Measurements from ENCODE around the gene FXR2.

Gene FXR2

DNA sequence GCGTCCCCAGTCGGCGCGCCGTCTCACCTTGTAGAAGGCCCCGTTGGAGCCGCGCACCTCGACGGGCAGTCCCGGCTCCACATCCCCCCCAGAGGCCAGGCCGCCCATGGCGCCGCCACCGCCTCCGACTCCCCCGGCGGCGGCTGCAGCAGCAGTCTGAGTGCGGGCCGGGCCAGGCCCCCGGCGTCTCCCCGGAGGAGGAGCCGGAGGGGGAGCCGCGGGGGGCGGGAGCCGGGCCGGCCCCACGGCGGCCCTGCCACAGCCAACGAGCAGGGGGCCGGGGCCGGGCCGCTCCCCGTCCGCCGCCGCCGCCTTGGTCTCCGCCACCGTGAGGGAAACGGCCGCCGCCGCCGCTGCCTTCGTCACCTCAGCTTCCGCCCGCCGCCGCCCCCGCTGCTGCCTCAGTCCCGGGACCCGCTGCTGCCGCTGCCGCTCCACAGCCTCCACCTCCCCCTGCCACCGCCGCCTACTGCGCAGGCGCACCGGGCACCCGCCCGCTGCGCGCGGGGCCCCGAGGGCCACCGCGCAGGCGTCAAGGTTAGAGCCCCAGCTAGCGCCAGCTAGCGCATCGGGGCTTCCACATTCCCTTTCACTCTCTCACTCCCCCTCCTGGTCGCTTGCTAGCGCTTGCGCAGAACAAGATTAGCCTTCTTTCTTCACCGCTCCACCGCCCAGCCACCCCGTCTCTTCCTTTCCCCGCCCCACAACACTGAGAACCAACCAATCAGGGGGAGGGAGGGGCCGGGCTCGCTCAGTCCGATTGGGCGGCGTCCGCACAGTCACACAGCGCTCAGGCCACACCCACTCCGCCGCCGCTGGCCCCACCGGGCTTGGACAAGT lies at the start of gene FXR2:
Gene FXR2, minus strand, starts transcription at position 473 of the 840 bp plus-strand sequence. Its CDS starts 365 bp downstream, at position 108.
- H3K27me3 ChIP-seq (ENCODE audit: control insufficient read depth, insufficient read depth, low read length): no peaks in the 10 kb centered on the region
- peak within 1 kb of the TSS; percentile 84 for H3K4me3 ChIP-seq (ENCODE audit: low read depth, low read length)
- H3K9ac ChIP-seq (ENCODE audit: low read length): peak within 1 kb of the TSS; percentile 76
- H3K27ac ChIP-seq (ENCODE audit: low read depth, low read length): peak within 1 kb of the TSS; percentile 65; the same call in 1 of the 2 replicates
- H3K9me3 ChIP-seq (ENCODE audit: control insufficient read depth, insufficient read depth, low read depth, low read length): no peaks in the 10 kb centered on the region
- H3K4me1 ChIP-seq (ENCODE audit: control insufficient read depth, insufficient read depth, low read length): peaks cover 15% of the 10 kb centered on the region
- peaks cover 7% of the 10 kb centered on the region for H3K36me3 ChIP-seq (ENCODE audit: control insufficient read depth, insufficient read depth, low read length)

DNA sequence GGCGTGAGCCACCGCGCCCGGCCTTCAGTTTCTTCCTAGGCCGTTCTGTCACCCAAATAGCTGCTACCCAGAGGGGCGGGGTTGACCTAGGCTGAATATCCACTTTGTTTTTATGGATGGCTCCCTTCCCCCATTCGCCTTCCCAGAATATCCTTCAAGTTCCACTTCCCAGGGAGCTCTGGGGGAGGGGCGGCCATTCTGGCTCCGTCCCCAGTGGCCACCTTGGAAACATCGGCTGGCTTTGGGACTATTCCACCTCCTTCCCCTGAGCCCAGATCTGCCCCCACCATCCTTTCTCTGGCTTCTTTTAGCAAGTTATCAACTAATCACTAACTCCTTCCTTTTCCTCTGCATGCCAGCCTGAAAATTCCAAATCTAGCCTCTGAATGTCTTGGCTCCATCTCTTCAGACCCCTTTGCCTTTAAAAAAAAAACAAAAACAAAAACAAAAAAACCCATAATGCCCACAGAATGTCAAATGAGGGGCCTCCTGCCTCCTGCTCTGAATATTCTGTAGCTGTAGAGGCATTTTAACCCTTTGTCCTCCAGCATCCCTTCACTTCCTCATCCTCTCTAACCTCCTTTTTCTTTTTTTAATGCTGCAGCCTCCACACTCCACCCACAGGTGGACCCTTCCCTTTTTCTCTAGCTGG lies 42.4 kb upstream of the FXR2 start:
- Histone ChIP-seq H3K36me3 (ENCODE audit: control insufficient read depth, insufficient read depth, low read length) (no peaks in the 10 kb centered on the region), H3K9me3 (ENCODE audit: control insufficient read depth, insufficient read depth, low read depth, low read length) (no peaks in the 10 kb centered on the region), H3K27ac (ENCODE audit: low read depth, low read length) (no peak overlapping the region), H3K4me1 (ENCODE audit: control insufficient read depth, insufficient read depth, low read length) (peaks cover 25% of the 10 kb centered on the region), H3K27me3 (ENCODE audit: control insufficient read depth, insufficient read depth, low read length) (peaks cover 23% of the 10 kb centered on the region), H3K9ac (ENCODE audit: low read length) (peak overlapping the region; percentile 50), H3K4me3 (ENCODE audit: low read depth, low read length) (peak overlapping the region; percentile 41)

DNA sequence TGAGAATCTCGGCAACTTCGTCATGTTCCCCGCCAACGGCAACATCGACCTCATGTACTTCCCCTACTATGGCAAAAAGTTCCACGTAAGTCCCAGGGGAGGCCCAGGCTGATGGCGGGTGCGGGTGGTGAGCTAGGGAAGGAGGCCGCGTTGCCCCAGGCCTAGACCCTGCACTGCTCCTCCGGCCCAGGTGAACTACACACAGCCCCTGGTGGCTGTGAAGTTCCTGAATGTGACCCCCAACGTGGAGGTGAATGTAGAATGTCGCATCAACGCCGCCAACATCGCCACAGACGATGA lies 40.8 kb upstream of the FXR2 start:
- Histone ChIP-seq H3K4me1 (ENCODE audit: control insufficient read depth, insufficient read depth, low read length) (peaks cover 25% of the 10 kb centered on the region), H3K36me3 (ENCODE audit: control insufficient read depth, insufficient read depth, low read length) (no peaks in the 10 kb centered on the region), H3K9me3 (ENCODE audit: control insufficient read depth, insufficient read depth, low read depth, low read length) (no peaks in the 10 kb centered on the region), H3K27ac (ENCODE audit: low read depth, low read length) (no peak overlapping the region), H3K4me3 (ENCODE audit: low read depth, low read length) (no peak overlapping the region), H3K9ac (ENCODE audit: low read length) (no peak overlapping the region), H3K27me3 (ENCODE audit: control insufficient read depth, insufficient read depth, low read length) (peaks cover 36% of the 10 kb centered on the region)

DNA sequence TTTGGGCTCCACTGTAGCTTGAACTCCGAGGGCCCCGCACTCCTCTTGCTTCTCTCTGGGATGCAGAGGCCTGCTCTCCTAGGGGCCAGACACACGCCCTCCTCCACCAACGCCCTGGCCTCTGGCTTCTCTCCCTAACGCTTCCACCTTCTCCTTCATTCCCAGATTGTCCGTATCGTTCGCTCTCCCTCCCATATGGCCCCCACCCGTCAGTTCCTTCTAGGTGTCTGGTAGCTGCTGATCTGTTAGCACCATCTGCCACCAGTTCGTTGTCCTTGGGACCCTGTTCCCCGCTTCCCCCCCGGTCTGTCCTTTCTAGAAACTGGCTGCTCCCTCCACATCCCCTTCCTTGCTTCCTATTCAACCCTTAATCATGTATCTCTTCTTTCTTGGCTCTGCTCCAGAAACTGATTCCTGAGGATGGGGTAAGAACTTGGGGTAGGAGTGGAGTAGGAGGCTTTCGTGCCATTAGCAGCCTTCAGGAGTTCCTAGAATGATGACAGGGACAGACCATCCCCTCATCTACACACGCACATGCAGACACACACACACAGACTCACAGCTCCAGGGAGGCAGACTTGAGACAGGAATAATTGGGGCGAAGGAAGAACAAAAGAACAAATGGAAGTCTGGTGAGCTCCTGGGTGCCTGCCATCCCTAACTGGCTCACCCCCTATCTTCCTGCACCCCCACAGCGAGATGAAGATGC lies 40.3 kb upstream of the FXR2 start:
- no peak overlapping the region for H3K9ac ChIP-seq (ENCODE audit: low read length)
- H3K9me3 ChIP-seq (ENCODE audit: control insufficient read depth, insufficient read depth, low read depth, low read length): no peaks in the 10 kb centered on the region
- no peak overlapping the region for H3K4me3 ChIP-seq (ENCODE audit: low read depth, low read length)
- no peak overlapping the region for H3K27ac ChIP-seq (ENCODE audit: low read depth, low read length)
- H3K4me1 ChIP-seq (ENCODE audit: control insufficient read depth, insufficient read depth, low read length): peaks cover 28% of the 10 kb centered on the region
- H3K27me3 ChIP-seq (ENCODE audit: control insufficient read depth, insufficient read depth, low read length): peaks cover 38% of the 10 kb centered on the region
- no peaks in the 10 kb centered on the region for H3K36me3 ChIP-seq (ENCODE audit: control insufficient read depth, insufficient read depth, low read length)

DNA sequence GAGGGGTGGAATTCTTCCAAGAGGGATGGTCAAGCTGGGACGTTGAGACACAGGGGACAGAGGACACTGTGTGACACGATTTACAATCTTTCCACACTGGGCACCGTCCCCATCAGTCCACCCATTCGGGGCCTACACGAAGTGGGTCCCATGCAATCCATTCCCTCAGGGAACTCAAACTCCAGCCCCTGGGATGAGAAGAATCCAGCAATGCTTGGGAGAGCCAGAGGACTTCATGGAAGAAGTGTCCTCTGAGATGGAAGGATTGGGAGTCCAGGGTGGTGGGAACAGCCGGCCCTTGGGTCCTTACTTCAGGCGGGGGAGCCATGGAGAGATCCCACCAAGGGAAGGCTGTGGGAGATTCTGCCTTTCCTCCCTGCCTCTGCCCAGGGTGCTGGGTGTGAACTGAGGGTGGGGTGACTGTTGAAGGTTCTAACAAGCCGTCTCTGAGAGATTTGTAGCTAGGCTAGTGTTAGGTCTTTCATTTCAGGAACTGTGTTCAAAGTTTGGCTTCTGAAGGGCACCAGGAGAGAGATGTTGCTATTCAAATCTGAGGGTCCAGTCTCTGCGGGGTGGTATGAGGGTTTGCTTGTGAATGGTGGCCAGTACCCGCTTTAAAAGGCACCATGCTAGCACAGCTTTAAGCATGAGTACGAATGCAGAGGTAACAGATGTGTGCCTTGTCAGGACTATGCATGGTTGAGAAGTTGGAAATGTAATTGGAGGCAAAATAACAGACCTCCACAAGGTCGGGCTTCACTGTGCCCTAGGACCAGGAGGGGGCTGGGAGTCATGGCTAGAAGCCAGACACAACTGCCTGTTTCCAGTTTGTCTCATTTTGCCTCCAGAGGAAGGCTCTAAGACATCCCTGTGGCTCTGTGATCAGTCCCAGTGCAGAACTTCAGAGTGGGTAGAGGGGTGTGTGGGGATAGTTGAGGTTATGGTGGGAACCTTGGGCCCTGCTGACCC lies 38.0 kb upstream of the FXR2 start:
- Histone ChIP-seq H3K36me3 (ENCODE audit: control insufficient read depth, insufficient read depth, low read length) (no peaks in the 10 kb centered on the region), H3K27me3 (ENCODE audit: control insufficient read depth, insufficient read depth, low read length) (peaks cover 43% of the 10 kb centered on the region), H3K9me3 (ENCODE audit: control insufficient read depth, insufficient read depth, low read depth, low read length) (no peaks in the 10 kb centered on the region), H3K9ac (ENCODE audit: low read length) (no peak overlapping the region), H3K4me1 (ENCODE audit: control insufficient read depth, insufficient read depth, low read length) (peaks cover 27% of the 10 kb centered on the region), H3K4me3 (ENCODE audit: low read depth, low read length) (peak overlapping the region; percentile 77; the same call in 1 of the 2 replicates), H3K27ac (ENCODE audit: low read depth, low read length) (no peak overlapping the region)

DNA sequence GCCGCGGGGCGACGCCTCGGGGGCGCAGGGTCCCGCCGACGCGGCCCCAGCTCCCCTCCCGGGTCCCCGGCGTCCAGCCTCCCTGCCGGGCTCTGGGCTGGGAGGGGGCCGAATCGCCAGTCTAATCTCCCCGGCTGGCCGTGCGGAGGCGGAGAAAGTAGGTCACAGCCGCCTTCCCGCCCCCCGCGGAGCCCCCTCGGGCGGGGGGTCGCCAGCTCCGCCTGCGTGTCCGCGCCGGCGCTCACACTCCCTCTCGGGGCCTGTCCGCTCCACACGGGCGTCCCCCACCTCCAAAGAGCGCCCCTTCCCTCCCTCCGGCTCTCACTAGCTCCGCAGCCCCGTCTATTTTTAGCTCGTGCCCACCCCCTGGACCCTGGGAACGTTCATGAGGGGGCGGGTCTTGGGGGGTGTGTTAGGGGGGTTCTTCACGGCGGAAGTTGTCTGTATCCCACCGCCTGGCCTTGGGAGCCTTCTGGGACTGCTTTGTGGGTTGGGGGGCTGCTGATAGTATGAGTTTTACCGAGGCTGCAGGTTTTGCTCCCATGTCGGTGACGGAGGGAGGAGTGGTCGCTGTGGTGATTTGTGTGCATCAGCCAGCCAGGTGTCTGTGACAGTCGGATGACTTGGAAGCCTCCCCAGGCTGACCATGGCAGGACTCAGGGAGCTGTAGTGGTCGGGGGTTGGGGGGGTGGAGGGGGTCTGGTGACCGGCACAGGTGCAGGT lies 37.1 kb upstream of the FXR2 start:
- no peak overlapping the region for H3K9ac ChIP-seq (ENCODE audit: low read length)
- peak overlapping the region; percentile 77 for H3K4me3 ChIP-seq (ENCODE audit: low read depth, low read length)
- no peaks in the 10 kb centered on the region for H3K36me3 ChIP-seq (ENCODE audit: control insufficient read depth, insufficient read depth, low read length)
- H3K27ac ChIP-seq (ENCODE audit: low read depth, low read length): no peak overlapping the region
- H3K4me1 ChIP-seq (ENCODE audit: control insufficient read depth, insufficient read depth, low read length): peaks cover 21% of the 10 kb centered on the region
- peaks cover 43% of the 10 kb centered on the region for H3K27me3 ChIP-seq (ENCODE audit: control insufficient read depth, insufficient read depth, low read length)
- H3K9me3 ChIP-seq (ENCODE audit: control insufficient read depth, insufficient read depth, low read depth, low read length): no peaks in the 10 kb centered on the region

DNA sequence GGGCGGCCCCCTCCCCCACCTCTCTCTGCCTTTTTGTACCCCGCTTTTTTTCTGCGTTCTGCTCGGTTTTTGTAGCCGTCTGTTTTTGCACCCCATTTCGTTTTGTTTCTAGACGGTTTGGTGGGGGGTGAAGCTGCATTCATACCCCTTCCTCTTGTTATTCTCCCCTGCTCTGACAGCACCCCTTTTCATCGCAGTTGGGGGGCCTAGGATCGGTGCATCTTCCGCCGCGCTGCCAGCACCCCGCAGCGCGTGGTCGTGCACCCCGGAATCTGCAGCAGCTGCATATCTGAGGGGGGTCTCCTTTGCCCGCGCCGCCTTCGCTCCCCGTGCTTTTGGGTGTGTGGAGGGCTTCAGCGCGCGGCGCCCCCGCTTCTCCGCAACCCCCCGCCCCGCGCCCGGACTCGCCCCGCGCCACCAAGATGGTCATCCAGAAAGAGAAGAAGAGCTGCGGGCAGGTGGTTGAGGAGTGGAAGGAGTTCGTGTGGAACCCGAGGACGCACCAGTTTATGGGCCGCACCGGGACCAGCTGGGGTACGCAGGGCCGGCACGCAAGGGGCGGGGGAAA lies 36.5 kb upstream of the FXR2 start:
- H3K9me3 ChIP-seq (ENCODE audit: control insufficient read depth, insufficient read depth, low read depth, low read length): no peaks in the 10 kb centered on the region
- H3K4me3 ChIP-seq (ENCODE audit: low read depth, low read length): peak overlapping the region; percentile 77
- H3K27me3 ChIP-seq (ENCODE audit: control insufficient read depth, insufficient read depth, low read length): peaks cover 43% of the 10 kb centered on the region
- H3K36me3 ChIP-seq (ENCODE audit: control insufficient read depth, insufficient read depth, low read length): no peaks in the 10 kb centered on the region
- H3K9ac ChIP-seq (ENCODE audit: low read length): no peak overlapping the region
- peaks cover 17% of the 10 kb centered on the region for H3K4me1 ChIP-seq (ENCODE audit: control insufficient read depth, insufficient read depth, low read length)
- H3K27ac ChIP-seq (ENCODE audit: low read depth, low read length): no peak overlapping the region

DNA sequence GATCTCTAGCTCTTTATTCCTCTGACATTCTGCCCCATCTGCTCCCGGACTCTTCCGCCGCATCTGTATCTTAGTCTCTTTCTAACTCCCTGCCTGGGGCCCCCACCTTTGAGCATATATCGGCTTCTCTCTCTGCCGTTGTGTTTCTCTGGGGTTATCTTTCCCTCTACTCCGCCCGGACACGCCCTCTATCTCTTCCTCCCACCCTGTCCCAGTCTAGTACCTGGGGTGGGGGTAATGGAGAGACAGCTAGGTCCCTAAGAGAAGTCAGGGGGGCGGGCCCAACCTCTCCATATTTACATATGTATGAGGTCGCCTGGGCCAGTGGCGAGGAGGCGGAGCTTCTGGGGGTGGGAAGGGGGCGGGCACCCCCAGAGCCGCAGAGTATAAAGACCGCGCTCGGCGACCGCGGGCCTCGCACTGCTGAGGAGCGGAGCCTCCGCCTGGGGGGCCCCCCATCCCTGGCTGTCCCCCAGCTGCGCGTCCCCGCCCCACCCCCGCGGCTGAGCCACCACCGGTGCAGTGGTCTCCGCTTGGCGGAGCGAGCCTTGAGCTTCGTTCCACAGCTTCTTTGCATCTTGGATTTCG lies 35.9 kb upstream of the FXR2 start, which contains the start of gene ATP1B2:
Gene ATP1B2, plus strand, starts transcription at position 418 of the 588 bp plus-strand sequence. CDS start 593 bp downstream, outside the sequence.
- Histone ChIP-seq H3K36me3 (ENCODE audit: control insufficient read depth, insufficient read depth, low read length) (no peaks in the 10 kb centered on the region), H3K27me3 (ENCODE audit: control insufficient read depth, insufficient read depth, low read length) (peaks cover 43% of the 10 kb centered on the region), H3K4me3 (ENCODE audit: low read depth, low read length) (peak within 1 kb of the TSS; percentile 77), H3K9ac (ENCODE audit: low read length) (no peak within 1 kb of the TSS), H3K4me1 (ENCODE audit: control insufficient read depth, insufficient read depth, low read length) (peaks cover 16% of the 10 kb centered on the region), H3K27ac (ENCODE audit: low read depth, low read length) (no peak within 1 kb of the TSS), H3K9me3 (ENCODE audit: control insufficient read depth, insufficient read depth, low read depth, low read length) (no peaks in the 10 kb centered on the region)

DNA sequence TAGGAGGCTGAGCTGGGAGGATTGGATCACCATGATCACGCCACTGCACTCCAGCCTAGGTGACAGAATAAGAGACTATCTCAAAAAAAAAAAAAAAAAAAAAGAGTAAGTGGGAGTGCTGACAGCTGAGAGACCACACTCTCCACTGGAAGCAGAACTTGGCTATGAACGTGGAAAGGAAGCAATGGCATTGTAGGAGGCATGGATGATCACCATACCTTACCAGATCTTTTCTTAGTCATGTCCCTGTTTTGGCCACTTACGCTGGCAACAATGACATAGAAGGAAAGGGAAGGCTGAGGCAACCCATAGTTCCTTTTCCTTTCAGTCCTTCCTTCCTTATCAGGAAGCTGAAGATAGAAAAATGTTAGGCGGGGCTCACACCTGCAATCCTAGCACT lies 32.3 kb upstream of the FXR2 start:
- H3K4me3 ChIP-seq (ENCODE audit: low read depth, low read length): no peak overlapping the region
- H3K36me3 ChIP-seq (ENCODE audit: control insufficient read depth, insufficient read depth, low read length): no peaks in the 10 kb centered on the region
- no peak overlapping the region for H3K9ac ChIP-seq (ENCODE audit: low read length)
- peaks cover 6% of the 10 kb centered on the region; the same call in 1 of the 2 replicates for H3K4me1 ChIP-seq (ENCODE audit: control insufficient read depth, insufficient read depth, low read length)
- H3K27me3 ChIP-seq (ENCODE audit: control insufficient read depth, insufficient read depth, low read length): peaks cover 19% of the 10 kb centered on the region
- H3K27ac ChIP-seq (ENCODE audit: low read depth, low read length): no peak overlapping the region
- no peaks in the 10 kb centered on the region for H3K9me3 ChIP-seq (ENCODE audit: control insufficient read depth, insufficient read depth, low read depth, low read length)

Measured in HUES6 (cell line).